H1 (cell line): ENCODE data around the gene PPM1F. TPM values are rescaled to one million over a fixed set of nuclear protein-coding genes. Genes with fewer than 3 reads are reported as not detected.

ENCODE experiments used
- CTBP2 ChIP-seq: IDR thresholded peaks from 2 replicates; pipeline ENCODE4 v1.7.0; 2011; ENCODE audit warnings: borderline replicate concordance, mild to moderate bottlenecking, moderate library complexity, mixed read lengths, low read length; ENCODE audit not compliant: insufficient read depth, insufficient read length
- JUN ChIP-seq: IDR thresholded peaks from 2 replicates; pipeline ENCODE4 v1.6.1; 2011; ENCODE audit warnings: low read depth, mild to moderate bottlenecking, improper control_type of control experiment, low read length
- POU5F1 ChIP-seq: IDR thresholded peaks from 2 replicates; pipeline ENCODE4 v1.6.1; 2011; ENCODE audit warnings: low read depth, mild to moderate bottlenecking, low read length, moderate library complexity
- polyA plus RNA-seq, 7 experiments: library from polyadenylated mRNA; depleted of rRNA in 3 of 7; stranded (reverse) in 5 of 7; unstranded in 2 of 7; fragments of >200 nt in 5 of 7; fragments of 200-250 nt in 2 of 7; gene quantifications; 1 replicate in 5 of 7; 2 replicates in 1 of 7; 4 replicates in 1 of 7; pipeline versions ENCODE4 v1.2.1 to v1.2.3, GENCODE V29; 2011 to 2013; ENCODE audit warnings: missing spikeins in 2 of 7, mixed read lengths in 2 of 7
- total RNA-seq: library from RNA; stranded (reverse); fragmentation: NEBNext Ultra II Directional; extraction: Animal tissue kit (Norgen Biotek cat#: 25700); gene quantifications from 2 replicates; pipeline ENCODE4 v1.2.1, GENCODE V29; 2021

The PPM1F gene
- total and polyA plus RNA-seq, 2 of the 8 experiments (the other 6 are each of a cell fraction or from before 2014, with no cell fraction given), result 12.4 to 22.8 TPM

DNA sequence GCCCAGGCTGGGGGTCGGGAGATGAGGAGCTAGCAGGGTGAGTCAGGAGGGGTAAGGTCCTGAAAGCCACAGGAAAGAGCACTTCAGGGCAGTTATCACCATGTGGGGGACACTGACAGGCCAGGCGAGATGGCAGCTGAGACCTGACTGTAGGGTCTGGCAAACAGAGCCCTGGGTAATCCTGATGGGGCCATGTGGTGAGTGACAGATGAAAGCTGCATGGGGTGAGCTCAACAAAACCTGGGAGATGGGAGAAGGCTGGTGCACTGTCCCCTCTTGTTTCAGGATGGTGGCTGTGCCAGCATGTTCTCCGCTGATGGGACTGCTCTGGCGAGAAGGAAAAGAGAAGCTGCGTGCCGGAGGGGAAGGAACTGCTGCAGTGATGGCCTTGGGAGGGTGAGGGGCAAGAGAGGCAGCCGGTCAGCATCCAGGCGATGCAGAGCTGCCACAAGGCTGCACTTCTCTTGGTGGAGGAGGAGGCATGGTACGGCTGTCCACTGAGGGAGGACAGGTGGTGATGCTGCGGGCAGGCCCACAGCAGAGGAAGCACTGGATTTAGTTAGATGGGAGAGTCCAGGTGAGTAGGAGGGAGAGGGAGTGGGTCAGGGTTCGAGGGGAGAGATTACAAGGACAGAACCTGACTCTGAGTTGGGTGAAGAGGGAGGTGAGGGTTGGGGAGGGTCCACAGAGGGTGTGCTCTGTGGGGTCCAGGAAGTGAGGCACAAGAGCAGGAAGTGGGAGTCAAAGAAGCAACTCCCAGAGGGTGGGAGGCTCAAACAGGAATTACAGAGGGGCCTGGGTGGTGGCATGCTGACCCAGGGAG lies 26.1 kb upstream of the PPM1F start (continued):
- TF ChIP-seq CTBP2 (no peak), JUN (no peak), POU5F1 (no peak)
